Measurements from ENCODE around the gene NXN. TPM values are rescaled to one million over a fixed set of nuclear protein-coding genes. Genes with fewer than 3 reads are reported as not detected.
"Not testable (repeated sequence)": the region's sequence is repeated elsewhere in the genome, so short reads cannot be mapped to it uniquely, and the experiment has no call there.

NXN gene
- polyA plus RNA-seq, 1 donor = 51.3 TPM

DNA sequence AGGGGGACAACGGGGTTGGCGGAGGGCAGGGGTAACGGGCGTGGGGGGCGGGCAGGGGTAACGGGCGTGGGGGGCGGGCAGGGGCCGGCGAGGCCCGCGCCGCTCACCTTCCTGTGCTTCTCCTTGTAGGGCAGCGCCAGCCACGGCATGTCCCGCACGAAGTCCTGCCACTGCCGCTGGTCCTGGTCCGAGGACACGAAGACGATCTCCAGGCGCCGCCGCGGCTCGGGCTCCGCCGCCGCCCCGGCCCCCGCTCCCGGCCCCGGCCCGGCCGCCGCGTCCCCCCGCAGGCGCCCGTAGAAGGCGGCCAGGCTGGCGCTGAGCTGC is 401 bp downstream of the NXN start:
- DNase-seq (ENCODE audit: low read depth) = no peak

DNA sequence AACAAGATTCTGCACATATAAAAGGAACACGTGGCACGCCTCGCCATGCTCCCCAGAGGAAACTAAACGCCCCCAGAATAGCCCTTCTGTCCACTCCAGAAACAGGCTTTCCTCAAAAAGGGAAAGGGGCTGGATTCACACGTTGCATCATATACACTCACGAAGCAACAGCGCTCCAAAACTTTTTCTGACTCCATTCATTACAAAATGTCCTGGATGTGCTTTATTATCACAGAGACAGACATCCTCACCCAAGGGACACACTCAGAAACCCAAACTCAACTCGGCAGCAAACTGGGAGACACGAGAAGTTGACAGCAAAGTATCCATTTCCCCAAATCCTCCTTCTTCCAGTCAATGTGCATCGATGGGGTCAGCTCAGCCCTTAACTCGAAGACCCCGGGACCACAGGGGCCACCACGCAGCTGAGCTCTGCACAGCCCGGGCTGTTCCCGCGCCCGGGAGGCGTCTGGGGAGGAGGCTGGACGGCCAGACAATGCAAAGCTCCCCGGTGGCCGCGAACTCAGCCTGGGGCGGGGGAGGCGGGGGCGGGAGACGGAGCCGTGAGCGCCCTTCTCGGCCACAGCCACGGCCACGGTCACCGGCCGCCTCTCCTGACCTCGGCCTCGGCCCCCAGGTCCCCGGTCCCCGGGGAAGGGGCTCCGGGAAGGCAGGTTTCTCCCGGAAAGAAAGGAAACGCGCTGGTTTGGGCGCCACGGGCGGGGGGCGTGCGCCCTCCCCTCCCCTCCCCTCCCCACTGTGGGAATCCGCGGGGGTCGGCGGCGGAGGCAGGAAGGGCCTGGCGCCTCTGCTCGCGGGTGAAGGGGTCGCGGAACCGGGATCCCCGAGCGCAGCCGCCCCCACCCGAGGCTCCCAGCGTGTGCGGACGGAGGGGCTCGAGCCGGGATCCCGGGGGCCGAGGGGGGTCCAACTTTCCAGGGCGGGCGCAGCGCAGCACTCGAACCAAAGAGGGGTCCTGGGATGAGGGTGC is 1.2 kb downstream of the NXN start:
- DNase-seq (ENCODE audit: low read depth) = no peak

- no peak for DNase-seq (ENCODE audit: low read depth)
Measured at GRCh38 chr17:977166-977565, 2.4 kb downstream of the NXN start.

GRCh38 chr17:976312-976711 is 3.3 kb downstream of the NXN start:
- no peak for DNase-seq (ENCODE audit: low read depth)

- DNase-seq (ENCODE audit: low read depth) = no peak
Measured at GRCh38 chr17:975371-975915, 4.1 kb downstream of the NXN start.

DNA sequence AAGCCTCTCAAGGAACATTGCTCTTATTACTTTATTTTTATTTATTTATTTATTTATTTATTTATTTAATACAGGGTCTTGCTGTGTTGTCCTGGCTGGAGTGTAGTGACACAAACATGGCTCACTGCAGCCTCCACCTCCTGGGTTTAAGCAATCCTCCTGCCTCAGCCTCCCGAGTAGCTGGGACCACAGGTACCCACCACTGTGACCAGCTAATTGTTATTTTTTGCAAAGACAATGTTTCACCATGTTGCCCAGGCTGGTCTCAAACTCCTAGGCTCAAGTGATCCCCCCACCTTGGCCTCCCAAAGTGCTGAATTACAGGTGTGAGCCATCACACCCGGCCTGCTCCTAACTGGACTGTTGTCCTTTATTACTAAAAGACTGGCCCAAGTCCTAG is 4.8 kb downstream of the NXN start:
- not testable (repeated sequence) for DNase-seq (ENCODE audit: low read depth)

GRCh38 chr17:973053-973452 is 6.5 kb downstream of the NXN start:
- no peak for DNase-seq (ENCODE audit: low read depth)

DNA sequence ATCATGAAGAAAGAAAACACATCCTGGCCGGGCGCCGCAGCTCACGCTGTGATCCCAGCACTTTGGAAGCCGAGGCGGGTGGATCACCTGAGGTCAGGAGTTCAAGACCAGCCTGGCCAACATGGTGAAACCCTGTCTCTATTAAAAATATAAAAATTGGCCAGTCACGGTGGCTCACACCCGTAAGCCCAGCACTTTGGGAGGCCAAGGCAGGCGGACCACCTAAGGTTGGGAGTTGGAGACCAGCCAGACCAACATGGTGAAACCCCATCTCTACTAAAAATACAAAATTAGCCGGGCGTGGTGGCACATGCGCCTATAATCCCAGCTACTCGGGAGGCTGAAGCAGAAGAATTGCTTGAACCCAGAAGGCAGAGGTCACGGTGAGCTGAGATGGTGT is 7.7 kb downstream of the NXN start:
- DNase-seq (ENCODE audit: low read depth) = not testable (repeated sequence)

GRCh38 chr17:970364-970763 is 9.2 kb downstream of the NXN start:
- DNase-seq (ENCODE audit: low read depth) = no peak

- no peak for DNase-seq (ENCODE audit: low read depth)
Measured at GRCh38 chr17:969811-970355, 9.7 kb downstream of the NXN start.

DNA sequence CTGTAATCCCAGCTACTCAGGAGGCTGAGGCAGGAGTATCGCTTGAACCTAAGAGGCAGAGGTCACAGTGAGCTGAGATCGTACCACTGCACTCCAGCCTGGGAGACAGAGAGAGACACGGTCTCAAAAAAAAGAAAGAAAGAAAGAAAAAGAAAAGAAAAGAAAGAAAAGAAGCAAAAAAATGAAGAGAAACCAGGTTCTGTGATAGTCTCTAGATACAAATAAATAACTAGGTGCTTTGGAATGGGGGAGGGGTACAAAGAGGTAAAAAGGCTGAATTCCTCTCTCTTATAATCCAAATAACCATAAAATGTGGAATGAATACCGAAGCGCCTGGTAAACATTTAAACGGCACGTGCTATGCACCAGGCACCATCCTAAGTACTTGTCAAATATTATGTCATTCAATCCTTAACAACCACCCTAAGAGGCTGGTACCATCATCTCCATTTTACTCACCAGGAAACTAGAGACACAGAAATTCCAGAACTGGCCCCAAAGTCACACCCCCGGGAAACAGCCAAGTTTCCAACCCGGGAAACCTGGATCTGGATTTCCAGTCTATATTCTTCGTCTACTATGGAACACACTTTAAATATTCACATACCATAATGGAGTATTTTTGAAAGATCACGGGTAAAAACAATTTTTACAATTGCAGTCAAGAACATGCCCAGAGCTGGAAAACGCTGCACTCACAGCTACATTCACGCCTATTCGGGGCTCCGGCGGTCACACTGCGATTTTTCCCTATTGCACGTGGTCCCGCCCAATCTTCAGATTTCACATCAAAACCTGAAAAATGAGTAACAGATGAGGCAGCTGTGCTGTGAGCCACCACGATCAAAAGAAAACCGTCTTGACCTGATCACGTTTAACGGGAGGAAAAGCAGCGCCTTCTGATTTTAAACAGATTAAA is 10.5 kb downstream of the NXN start:
- no peak for DNase-seq (ENCODE audit: low read depth)

DNA sequence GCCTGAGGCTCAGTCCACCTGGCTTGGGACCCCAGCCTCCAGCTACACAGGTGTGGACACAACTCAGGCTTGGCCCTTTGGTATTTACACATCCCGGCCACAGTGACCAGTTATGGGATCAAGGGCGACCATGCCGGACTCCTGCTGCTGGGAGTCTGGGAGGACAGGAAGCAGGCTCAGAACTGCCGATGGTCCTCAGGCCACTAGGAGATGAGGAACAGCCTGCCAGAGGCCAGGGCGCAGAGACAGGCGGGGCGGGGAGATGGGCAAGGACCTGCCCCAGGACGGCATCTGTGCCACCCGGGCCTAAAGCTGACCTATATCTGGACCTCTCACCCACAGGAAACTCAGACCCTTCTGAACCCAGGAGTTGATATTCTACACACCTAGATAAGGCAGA is 12.5 kb downstream of the NXN start:
- no peak for DNase-seq (ENCODE audit: low read depth)

GRCh38 chr17:965311-965989 is 14.1 kb downstream of the NXN start:
- DNase-seq (ENCODE audit: low read depth) = no peak

GRCh38 chr17:964876-965275 is 14.7 kb downstream of the NXN start:
- no peak for DNase-seq (ENCODE audit: low read depth)

- no peak for DNase-seq (ENCODE audit: low read depth)
Measured at GRCh38 chr17:962670-963069, 16.9 kb downstream of the NXN start.

DNA sequence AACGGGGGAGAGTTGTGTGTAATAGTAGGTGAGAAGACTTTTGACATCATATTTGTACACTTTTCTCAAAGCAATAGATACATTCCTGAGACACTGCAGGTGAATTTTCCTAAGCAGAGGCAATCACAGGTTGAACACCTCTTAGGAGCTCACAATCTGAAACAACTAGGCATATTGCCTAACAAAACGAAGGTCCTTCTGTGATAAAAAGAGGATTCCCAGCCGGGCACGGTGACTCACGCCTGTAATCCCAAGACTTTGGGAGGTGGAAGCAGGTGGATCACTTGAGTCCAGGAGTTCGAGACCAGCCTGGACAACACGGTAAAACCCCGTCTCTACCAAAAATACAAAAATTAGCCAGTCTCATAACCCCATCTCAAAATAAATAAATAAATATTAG is 17.4 kb downstream of the NXN start:
- no peak for DNase-seq (ENCODE audit: low read depth)

- no peak for DNase-seq (ENCODE audit: low read depth)
Measured at GRCh38 chr17:958712-959451, 20.7 kb downstream of the NXN start.

GRCh38 chr17:957856-958421 is 21.6 kb downstream of the NXN start:
- DNase-seq (ENCODE audit: low read depth) = no peak

DNA sequence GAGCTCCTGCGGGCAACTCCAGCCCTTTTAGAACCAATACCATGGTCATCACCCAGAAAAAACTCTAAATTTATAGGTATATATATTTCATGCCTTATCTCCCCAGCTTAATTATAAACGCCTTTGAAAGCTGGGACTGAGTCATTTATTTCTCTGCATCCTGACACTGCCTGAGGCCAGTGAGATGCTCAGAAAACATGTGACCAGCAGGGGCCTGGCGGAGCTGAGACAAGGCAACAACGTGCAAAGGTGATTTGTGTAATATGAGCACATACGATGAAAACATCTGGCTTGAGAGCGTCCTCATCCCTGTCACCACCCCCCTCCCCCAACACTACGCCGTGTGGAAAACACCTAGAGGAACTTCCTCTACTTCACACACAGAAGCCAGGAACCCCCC is 22.7 kb downstream of the NXN start:
- no peak for DNase-seq (ENCODE audit: low read depth)

DNA sequence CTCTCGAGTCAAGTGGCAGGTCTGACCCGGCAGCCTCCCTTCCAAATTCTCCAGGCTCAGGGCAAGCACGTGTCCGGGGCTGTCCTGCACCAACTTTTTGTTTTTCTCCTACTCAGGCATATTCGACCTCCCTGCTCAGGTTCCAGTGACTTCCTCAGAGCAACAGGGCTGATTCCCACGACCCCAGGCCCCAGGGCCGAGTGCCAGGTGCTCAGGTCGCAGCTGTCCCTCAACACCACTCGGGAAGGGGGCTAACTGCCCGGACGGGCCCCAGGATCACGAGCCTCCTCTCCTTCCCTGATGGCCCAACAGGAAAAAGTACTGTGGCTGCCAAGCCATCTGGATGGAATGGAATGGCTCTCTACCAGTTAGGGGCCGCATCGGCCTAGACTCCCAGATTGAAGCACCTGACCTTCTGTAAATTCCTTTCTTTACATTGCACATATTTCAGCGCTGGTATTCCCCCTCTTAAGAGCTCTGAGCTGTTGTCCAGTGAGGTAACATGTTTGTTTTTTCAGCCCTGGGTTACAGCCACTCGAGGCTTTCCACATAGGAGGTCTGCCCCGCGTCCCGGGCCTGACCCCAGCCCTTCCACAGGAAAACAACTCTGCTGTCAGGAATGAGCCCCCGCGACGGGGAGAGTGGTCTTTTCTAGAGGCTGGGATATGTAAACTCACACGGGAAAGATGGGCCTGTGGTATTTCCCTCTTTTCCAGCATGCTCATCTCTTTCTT is 25.0 kb downstream of the NXN start:
- no peak for DNase-seq (ENCODE audit: low read depth)

All from forelimb muscle (tissue), 1 donor.